NCI-H1694 treated with DMSO at 0.1 percent for 48 hours (cell line): Measurements from ENCODE around the gene GALNTL6.
"Not testable (repeated sequence)": the region's sequence is repeated elsewhere in the genome, so short reads cannot be mapped to it uniquely, and the experiment has no call there.

Source experiments
- DNase-seq: peaks from one replicate; lab custom pipeline; 2025; lab: John Stamatoyannopoulos, UW

The GALNTL6 gene

GRCh38 chr4:172392741-172393140 is 579.5 kb downstream of the GALNTL6 start:
- no peak for DNase-seq

- DNase-seq: no peak
Measured at GRCh38 chr4:172393220-172393619, 580.0 kb downstream of the GALNTL6 start.

- no peak for DNase-seq
Measured at GRCh38 chr4:172404676-172405075, 591.5 kb downstream of the GALNTL6 start.

- DNase-seq: no peak
Measured at GRCh38 chr4:172410363-172410762, 597.2 kb downstream of the GALNTL6 start.

DNA sequence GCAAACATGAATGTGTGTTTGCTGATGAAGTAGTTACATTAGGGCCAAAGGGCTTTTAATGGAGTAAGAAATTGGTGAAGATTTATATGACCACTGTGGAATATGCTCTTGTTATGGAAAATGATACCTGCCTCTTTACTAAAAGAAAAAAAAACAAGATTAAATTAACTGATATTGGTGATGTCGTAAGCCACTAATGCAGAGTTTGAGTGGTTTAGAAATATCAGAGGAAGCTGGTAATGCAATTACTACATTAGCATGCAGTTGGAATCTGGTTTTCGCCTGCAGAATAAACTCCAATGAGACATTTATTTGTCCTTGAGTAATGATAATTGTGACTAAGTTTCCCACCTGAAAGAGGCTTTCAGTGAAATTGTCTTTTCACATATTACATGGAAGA is 597.9 kb downstream of the GALNTL6 start:
- no peak for DNase-seq

DNA sequence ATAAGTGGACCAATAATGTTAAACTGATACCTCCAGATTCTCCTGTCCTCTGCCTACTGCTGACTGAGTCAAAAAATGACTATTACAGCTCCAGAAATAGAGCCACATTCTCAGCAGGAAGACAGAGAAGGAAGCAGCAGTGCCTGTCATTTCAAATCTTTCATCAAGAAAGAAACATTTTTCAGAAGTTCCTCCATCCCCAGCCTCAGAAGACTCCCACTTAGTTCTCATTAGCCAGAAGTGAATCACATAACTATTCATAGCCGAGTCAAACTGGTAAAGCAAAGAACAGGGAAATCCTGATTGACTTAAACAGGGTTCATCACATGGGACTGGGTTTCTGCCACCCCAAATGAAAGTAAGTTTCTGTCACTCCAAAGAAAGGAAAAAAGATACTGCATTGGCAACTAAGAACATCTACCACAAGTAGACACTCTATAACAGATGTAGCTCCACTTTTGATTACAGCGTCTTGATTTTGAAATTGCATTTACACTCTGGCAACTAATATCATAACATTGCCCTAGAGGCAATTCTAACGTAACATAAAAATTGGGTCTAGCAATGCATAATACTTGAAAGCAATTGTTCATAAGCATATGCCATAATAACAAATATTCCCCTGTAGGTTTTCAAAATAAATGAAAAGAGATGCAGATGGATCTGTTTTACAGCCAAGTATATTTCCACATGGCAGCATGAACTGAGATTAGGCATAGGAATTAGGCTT is 599.8 kb downstream of the GALNTL6 start:
- DNase-seq: no peak

- DNase-seq: not testable (repeated sequence)
Measured at GRCh38 chr4:172428979-172429378, 615.8 kb downstream of the GALNTL6 start.

DNA sequence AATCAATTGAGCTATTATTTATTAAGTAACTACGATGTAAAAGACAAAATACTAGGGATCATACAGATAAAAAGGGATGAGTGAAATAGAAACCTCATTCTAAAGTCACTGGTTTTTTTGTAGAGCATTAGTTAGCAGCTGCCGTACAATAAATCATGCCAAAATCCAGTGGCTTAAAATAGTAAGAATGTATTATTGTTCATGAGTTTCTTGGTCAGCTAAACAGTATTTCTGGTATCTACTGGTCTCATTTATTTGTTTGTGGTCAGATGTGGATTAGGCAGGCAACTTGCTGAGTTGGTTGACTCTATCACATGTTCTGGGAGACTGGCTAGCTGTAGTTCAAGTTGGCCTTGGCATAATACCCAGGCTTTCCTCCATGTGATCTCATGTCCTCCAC is 667.3 kb downstream of the GALNTL6 start:
- DNase-seq: no peak

GRCh38 chr4:172481802-172482508 is 668.8 kb downstream of the GALNTL6 start:
- DNase-seq: no peak

DNA sequence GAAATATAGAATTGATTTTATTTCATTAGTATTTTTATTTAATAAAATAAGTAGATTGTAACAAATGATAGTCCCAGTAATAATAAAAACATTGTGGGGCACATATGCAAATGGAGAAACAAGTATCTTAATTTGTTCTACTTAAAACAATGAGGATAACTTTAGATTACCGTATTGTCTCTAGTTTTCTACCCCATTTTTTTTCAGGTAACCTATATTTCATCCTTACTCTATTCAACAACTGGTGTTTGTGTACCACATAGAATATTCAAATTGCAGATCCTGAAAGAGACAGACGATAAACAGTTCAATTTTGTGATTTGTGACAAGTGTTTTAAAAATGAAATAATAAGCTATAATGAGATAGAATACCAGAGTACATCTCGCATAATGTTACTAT is 671.8 kb downstream of the GALNTL6 start:
- DNase-seq: no peak

GRCh38 chr4:172486531-172486930 is 673.3 kb downstream of the GALNTL6 start:
- no peak for DNase-seq

- no peak for DNase-seq
Measured at GRCh38 chr4:172489861-172490260, 676.7 kb downstream of the GALNTL6 start.

- DNase-seq: no peak
Measured at GRCh38 chr4:172495769-172496168, 682.6 kb downstream of the GALNTL6 start.

- no peak for DNase-seq
Measured at GRCh38 chr4:172497321-172497720, 684.1 kb downstream of the GALNTL6 start.

- DNase-seq: no peak
Measured at GRCh38 chr4:172514011-172514410, 700.8 kb downstream of the GALNTL6 start.

DNA sequence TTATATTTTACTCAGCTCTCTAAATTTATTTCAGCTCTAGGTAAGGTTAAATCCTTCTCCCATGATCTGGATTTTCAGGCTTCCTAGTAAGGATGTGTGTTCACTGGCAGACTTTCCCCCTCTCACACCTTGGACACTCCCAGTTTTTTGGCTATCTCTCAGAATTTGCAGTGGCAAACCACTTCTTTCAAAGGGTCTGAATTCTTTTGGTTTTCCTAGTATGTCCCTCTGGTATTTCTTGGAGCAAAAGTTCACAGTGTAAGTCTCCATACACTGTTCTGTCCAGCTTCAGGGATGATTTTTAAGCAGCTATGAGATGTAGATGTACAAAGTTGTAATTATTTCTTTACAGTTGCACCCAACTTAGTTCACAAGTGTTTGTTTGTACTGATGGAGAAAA is 701.6 kb downstream of the GALNTL6 start:
- DNase-seq: no peak

- DNase-seq: no peak
Measured at GRCh38 chr4:172515266-172515879, 702.2 kb downstream of the GALNTL6 start.

- no peak for DNase-seq
Measured at GRCh38 chr4:172517391-172517790, 704.2 kb downstream of the GALNTL6 start.

DNA sequence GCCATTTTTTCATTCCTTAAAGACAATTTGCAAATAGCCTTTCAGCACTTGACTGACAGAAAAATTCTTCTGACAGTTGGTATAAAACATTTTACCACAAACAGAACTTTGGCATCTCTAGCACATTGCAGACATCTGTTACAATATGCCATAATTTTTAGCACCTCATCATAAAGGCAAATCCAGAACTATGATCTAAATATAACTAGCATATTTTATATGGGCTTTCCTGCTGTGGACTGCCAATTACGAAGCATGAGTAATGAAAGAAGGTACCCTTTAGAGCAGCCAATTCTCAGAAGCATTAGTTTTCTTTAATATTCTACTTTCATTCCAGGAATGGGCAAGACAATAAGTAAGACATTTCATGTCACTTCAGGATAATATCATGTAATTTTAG is 708.0 kb downstream of the GALNTL6 start:
- DNase-seq: peak; percentile 69

DNA sequence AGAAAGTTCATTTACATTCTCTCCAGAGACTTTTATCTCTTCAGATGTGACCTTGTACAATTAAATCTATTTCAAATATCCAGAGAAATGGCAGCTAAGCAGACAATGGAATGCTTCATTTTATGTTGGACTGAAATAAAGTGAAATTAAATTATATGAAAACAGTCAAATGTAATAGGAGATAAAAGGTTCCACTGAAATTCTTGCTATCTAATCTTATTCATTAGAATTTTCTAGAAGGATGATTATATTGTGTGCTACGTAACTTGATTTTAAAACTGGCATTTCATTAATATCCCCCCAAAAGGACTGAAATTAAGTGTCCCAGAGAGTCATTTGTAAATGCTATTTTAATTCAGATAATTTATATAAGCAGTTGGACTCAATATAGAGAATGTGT is 708.5 kb downstream of the GALNTL6 start:
- no peak for DNase-seq

DNA sequence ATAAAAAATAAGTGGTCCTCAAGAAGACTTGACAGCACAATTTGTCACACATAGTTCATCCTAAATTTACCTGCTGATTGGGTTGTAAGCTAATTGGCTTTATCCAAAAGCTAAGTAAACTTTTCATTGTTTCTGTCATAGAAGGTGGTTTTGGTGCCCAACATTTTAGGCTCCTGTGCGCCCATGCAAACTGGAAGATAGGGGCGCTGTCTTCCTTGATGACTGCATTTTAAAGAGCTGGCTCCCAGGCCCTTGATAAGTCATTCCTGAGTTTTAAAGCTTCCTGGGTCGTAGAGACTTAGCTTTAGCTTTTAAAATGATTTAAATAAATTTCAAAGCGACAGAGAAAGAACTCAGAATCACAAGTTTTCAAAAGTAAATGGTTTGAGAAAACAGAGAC is 730.0 kb downstream of the GALNTL6 start:
- DNase-seq: no peak

DNA sequence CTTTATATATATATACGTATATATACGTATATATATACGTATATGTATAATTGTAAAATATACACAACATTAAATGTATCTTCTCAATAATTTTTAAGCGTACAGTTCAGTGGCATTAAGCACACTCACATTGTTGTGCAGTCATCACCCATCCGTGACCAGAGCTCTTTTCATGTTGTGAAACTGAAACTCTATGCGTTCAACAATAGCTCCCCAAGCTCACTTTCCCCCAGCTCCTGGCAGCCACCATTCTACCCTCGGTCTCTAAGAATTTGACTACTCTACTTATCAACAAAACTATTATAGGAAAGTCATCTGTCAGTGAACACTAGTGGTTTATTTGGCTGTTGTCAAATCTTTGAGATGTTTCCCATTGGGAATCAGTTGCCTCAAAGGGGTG is 733.6 kb downstream of the GALNTL6 start:
- no peak for DNase-seq

DNA sequence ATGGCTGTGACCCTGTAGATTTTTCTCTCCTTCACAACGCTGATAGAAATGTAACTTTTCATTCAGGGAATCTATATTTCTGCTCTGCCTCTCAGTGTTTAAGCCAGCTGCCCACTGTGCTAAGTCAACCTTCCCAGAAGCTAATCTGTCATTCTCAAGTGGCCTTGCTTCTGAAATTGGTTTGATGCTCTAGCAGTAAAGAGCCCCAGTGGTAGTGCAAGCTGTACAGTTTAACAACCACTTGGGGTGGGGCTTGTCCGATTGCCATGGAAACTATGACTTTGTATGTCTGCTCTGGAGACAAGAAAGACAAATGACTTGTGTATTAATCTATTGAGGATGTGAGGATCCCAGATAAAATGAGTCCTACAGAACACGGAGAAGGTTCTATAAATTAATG is 734.5 kb downstream of the GALNTL6 start:
- no peak for DNase-seq
